DND-41 (cell line): ENCODE results near the gene HGFAC.

Experiments used
- ATAC-seq: fragments of 200-7000 bp; cut with Tn5 transposase; 3 replicates; pipeline ENCODE4 v1.9.1; 2021; ENCODE audit warnings: low read depth; ENCODE audit not compliant: insufficient read depth
- DNase-seq: peaks from one replicate; pipeline ENCODE4 v3.0.0-alpha.2; 2020
- H2AFZ ChIP-seq: 2 replicates; pipeline ENCODE4 v1.6.0; 2012; ENCODE audit warnings: low read depth, low read length
- H3K27ac ChIP-seq: 2 replicates; pipeline ENCODE4 v1.5.1; 2012; ENCODE audit warnings: low read length, inconsistent platforms
- H3K27me3 ChIP-seq: fragments of 200-600 bp; sonication (generic); 2 replicates; pipeline ENCODE4 v1.6.0; 2012; ENCODE audit warnings: low read length, mild to moderate bottlenecking, inconsistent platforms; ENCODE audit not compliant: insufficient read depth, poor library complexity
- H3K36me3 ChIP-seq: 2 replicates; pipeline ENCODE4 v1.5.1; 2012; ENCODE audit warnings: low read length, inconsistent platforms; ENCODE audit not compliant: insufficient read depth
- H3K4me1 ChIP-seq: 2 replicates; pipeline ENCODE4 v1.5.1; 2012; ENCODE audit warnings: mild to moderate bottlenecking, low read length; ENCODE audit not compliant: insufficient read depth
- H3K4me2 ChIP-seq: 2 replicates; pipeline ENCODE4 v1.6.0; 2012; ENCODE audit warnings: mild to moderate bottlenecking, moderate library complexity, low read length, inconsistent platforms; ENCODE audit not compliant: insufficient read depth
- H3K4me3 ChIP-seq, 2 experiments: fragments of 200-600 bp in 1 of 2; shearing (Covaris generic) in 1 of 2; 2 replicates each; pipeline ENCODE4 v1.5.1; 2012 to 2016; ENCODE audit warnings: inconsistent platforms in 2 of 2, low read length in 2 of 2, mild to moderate bottlenecking in 2 of 2, low read depth in 1 of 2, moderate library complexity in 1 of 2
- H3K79me2 ChIP-seq: 2 replicates; pipeline ENCODE4 v1.6.0; 2012; ENCODE audit warnings: low read length, inconsistent platforms; ENCODE audit not compliant: insufficient read depth
- H3K9ac ChIP-seq: 2 replicates; pipeline ENCODE4 v1.6.0; 2012; ENCODE audit warnings: low read depth, mild to moderate bottlenecking, inconsistent platforms, low read length, moderate library complexity
- H3K9me3 ChIP-seq: 2 replicates; pipeline ENCODE4 v1.5.1; 2012; ENCODE audit warnings: low read length, moderate library complexity, mild to moderate bottlenecking, inconsistent platforms; ENCODE audit not compliant: insufficient read depth, severe bottlenecking
- H4K20me1 ChIP-seq: 2 replicates; pipeline ENCODE4 v1.6.0; 2012; ENCODE audit warnings: low read length; ENCODE audit not compliant: insufficient read depth
- EZH2 ChIP-seq: IDR thresholded peaks from 3 replicates; pipeline ENCODE4 v1.6.1; 2012; ENCODE audit warnings: borderline replicate concordance, low read depth, mild to moderate bottlenecking, moderate library complexity, low read length, inconsistent platforms; ENCODE audit not compliant: severe bottlenecking
- TF ChIP-seq, protein P1 (sequence below): IDR thresholded peaks from 2 replicates; pipeline ENCODE4 v1.5.1; 2012; ENCODE audit warnings: borderline replicate concordance, low read length, moderate library complexity, mild to moderate bottlenecking; ENCODE audit not compliant: poor library complexity, severe bottlenecking; ENCODE audit errors: extremely low read depth

Gene HGFAC

DNA sequence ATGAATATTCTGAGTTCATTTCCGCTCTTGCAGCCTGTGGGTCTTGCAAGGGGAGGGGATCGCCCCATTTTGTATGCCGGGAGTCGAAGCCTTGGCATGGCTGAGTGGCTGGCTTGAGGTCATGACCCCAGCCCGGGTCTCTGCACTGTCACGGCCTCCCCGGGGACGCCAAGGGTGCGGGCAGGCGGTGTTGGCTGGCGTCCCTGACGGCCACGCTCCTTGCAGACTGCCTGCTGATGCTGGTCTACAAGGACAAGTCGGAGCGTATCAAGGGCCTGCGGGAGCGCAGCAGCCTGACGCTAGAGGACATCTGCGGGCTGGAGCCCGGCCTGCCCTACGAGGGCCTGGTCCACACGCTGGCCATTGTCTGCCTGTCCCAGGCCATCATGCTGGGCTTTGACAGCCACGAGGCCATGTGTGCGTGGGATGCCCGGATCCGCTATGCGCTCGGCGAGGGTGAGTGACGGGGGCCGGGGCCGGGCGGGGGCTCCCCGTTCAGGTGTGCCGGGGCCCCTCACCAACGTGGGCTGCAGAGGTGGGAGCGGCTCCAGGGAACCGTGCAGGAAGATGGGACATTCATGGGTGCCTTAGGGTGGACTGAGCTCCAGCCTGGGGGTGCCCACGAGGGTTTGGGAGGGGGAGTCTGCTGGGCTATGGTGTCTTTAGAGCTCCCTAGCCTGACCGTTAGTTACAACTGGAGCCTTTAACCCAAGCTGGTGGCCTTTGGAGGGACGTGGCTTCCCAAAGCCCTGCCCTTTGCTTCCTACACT, 31.6 kb downstream of the HGFAC start:
- ATAC-seq (no peak), DNase-seq (no peak)
- H3K9me3 ChIP-seq = no peaks in the 10 kb centered on the region
- H2AFZ ChIP-seq = no peak overlapping the region
- H3K4me1 ChIP-seq = no peaks in the 10 kb centered on the region
- H4K20me1 ChIP-seq = peaks cover 9% of the 10 kb centered on the region
- H3K36me3 ChIP-seq = no peaks in the 10 kb centered on the region
- no peak overlapping the region for H3K4me3 ChIP-seq
- no peak overlapping the region for H3K27ac ChIP-seq
- no peak overlapping the region for H3K4me2 ChIP-seq
- TF ChIP-seq EZH2 = no peak
- no peak overlapping the region for H3K9ac ChIP-seq
- H3K79me2 ChIP-seq = no peaks in the 10 kb centered on the region
- no peaks in the 10 kb centered on the region for H3K27me3 ChIP-seq

DNA sequence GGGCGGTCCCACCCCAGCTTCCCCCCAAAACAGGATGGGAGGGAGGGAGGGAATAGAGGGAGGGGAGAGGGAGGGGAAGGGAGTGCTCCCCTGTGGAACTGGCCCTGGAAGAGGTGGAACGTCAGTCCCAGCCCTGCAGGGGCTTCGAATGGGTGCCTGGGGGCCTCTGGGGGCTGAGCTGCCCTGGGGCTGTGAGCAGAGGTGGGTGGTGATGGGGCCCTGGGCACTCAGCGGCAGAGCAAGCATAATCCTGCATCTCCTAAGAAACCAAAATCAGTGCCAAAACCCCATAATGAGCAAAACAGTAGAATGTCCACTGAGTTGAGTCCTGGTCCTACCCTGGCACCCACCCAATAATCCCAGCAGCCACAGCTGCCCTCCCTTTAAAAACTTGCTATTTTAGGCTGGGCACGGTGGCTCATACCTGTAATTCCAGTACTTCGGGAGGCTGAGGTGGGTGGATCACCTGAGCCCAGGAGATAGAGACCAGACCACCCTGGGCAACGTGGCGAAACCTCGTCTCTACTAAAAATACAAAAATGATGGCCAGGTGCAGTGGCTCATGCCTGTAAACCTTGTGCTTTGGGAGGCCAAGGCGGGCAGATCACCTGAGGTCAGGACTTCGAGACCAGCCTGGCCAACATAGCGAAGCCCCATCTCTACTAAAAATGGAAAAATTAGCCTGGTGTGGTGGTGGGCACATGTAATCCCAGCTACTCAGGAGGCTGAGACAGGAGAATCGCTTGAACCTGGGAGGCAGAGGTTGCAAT, 32.4 kb downstream of the HGFAC start:
- no peak overlapping the region for H2AFZ ChIP-seq

DNA sequence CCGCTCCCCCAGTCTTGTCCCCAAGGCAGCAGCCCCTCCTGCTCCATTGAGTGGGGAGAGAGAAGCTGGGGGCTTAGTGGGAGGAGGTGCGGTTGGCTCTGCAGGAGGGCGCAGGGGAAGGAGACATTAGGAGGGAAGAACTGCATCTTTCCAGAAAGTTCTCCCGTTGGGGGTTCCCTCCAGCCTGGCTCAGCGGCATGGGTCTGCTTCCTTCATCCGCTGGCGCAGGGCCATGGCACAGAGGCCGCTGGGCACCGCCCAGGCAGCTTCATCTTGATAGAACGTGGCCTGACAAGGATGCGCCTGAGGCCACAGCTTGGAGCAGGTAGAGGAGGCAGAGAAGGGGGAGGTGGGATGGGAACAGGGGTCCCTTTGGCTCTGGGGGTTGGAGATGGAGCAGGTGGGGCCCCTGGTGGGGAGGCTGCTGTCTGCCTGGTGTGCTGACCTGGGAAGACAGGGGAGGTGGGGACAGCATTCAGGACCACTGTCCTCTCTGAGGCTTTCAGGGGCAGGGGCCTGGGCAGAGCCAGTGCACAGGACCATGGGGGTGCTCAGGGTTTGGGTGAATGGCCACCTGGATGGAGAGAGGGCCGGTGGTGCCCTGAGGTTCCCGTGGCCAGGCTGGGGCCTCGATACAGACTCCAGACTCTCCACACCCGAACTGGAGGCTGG, 33.4 kb downstream of the HGFAC start:
- Histone ChIP-seq H3K9me3 (no peaks in the 10 kb centered on the region), H3K4me2 (no peak overlapping the region), H3K9ac (no peak overlapping the region), H3K4me3 (no peak overlapping the region), H3K36me3 (no peaks in the 10 kb centered on the region), H3K27ac (no peak overlapping the region), H3K27me3 (no peaks in the 10 kb centered on the region), H3K79me2 (no peaks in the 10 kb centered on the region), H4K20me1 (peaks cover 9% of the 10 kb centered on the region), H3K4me1 (no peaks in the 10 kb centered on the region), H2AFZ (no peak overlapping the region)
- TF ChIP-seq EZH2 = no peak
- TF ChIP-seq, protein P1, sequence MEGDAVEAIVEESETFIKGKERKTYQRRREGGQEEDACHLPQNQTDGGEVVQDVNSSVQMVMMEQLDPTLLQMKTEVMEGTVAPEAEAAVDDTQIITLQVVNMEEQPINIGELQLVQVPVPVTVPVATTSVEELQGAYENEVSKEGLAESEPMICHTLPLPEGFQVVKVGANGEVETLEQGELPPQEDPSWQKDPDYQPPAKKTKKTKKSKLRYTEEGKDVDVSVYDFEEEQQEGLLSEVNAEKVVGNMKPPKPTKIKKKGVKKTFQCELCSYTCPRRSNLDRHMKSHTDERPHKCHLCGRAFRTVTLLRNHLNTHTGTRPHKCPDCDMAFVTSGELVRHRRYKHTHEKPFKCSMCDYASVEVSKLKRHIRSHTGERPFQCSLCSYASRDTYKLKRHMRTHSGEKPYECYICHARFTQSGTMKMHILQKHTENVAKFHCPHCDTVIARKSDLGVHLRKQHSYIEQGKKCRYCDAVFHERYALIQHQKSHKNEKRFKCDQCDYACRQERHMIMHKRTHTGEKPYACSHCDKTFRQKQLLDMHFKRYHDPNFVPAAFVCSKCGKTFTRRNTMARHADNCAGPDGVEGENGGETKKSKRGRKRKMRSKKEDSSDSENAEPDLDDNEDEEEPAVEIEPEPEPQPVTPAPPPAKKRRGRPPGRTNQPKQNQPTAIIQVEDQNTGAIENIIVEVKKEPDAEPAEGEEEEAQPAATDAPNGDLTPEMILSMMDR = no peak
- DNase-seq (no peak), ATAC-seq (no peak)

More for the DNA sequence above, 32.4 kb downstream of the HGFAC start:
- no peak for TF ChIP-seq EZH2
- TF ChIP-seq, protein P1 = no peak
- no peak overlapping the region for H3K4me2 ChIP-seq
- no peak overlapping the region for H3K4me3 ChIP-seq
- H3K9ac ChIP-seq = no peak overlapping the region
- H3K27me3 ChIP-seq = no peaks in the 10 kb centered on the region
- no peaks in the 10 kb centered on the region for H3K79me2 ChIP-seq
- ATAC-seq (no peak), DNase-seq (no peak)
- no peak overlapping the region for H3K27ac ChIP-seq
- H3K4me1 ChIP-seq = no peaks in the 10 kb centered on the region
- H3K9me3 ChIP-seq = no peaks in the 10 kb centered on the region
- H3K36me3 ChIP-seq = no peaks in the 10 kb centered on the region
- peaks cover 9% of the 10 kb centered on the region for H4K20me1 ChIP-seq
